Mesothelial cell of epicardium (in vitro differentiated cells): Measurements from ENCODE around the gene OR52N2. TPM values are rescaled to one million over a fixed set of nuclear protein-coding genes. Genes with fewer than 3 reads are reported as not detected.

ENCODE experiments used
- DNase-seq, 2 experiments: peaks; one replicate each; pipeline ENCODE4 v3.0.0; 2021; ENCODE audit warnings: low spot score in 2 of 2; ENCODE audit not compliant: unreplicated experiment in 2 of 2
- H3K27ac Mint-ChIP-seq: 2 replicates; pipeline ENCODE4 v1.8.0; 2021; ENCODE audit warnings: mixed read lengths
- H3K27me3 Mint-ChIP-seq: 2 replicates; pipeline ENCODE4 v1.8.0; 2021; ENCODE audit warnings: low read depth, mixed read lengths
- H3K36me3 Mint-ChIP-seq: 2 replicates; pipeline ENCODE4 v1.8.0; 2021; ENCODE audit warnings: mixed read lengths
- H3K4me1 Mint-ChIP-seq: 2 replicates; pipeline ENCODE4 v1.8.0; 2021; ENCODE audit warnings: mixed read lengths
- H3K4me3 Mint-ChIP-seq: 2 replicates; pipeline ENCODE4 v1.8.0; 2021; ENCODE audit warnings: mild to moderate bottlenecking, moderate library complexity, mixed read lengths
- H3K9me3 Mint-ChIP-seq: 2 replicates; pipeline ENCODE4 v1.8.0; 2021; ENCODE audit warnings: mixed read lengths
- CTCF ChIP-seq: fragments of 200-600 bp; sonication (generic); IDR thresholded peaks from one replicate; pipeline ENCODE4 v1.5.0; 2021; ENCODE audit warnings: antibody characterized with exemption; ENCODE audit not compliant: unreplicated experiment
- total RNA-seq: library from RNA; stranded (reverse); gene quantifications from 3 replicates; pipeline ENCODE4 v1.2.1, GENCODE V29; 2021

The OR52N2 gene
- total RNA-seq, 1 donor from 2014 or later = not detected

GRCh38 chr11:5846701-5847100 is 38.0 kb downstream of the OR52N2 start:
- no peaks in the 10 kb centered on the region for H3K4me1 Mint-ChIP-seq
- no peaks in the 10 kb centered on the region for H3K36me3 Mint-ChIP-seq
- no peak for DNase-seq
- no peak overlapping the region for H3K4me3 Mint-ChIP-seq
- no peaks in the 10 kb centered on the region for H3K27me3 Mint-ChIP-seq
- no peak for TF ChIP-seq CTCF
- no peak overlapping the region for H3K27ac Mint-ChIP-seq
- peaks cover 1% of the 10 kb centered on the region for H3K9me3 Mint-ChIP-seq

GRCh38 chr11:5847711-5848110 is 39.0 kb downstream of the OR52N2 start:
- no peaks in the 10 kb centered on the region for H3K27me3 Mint-ChIP-seq
- no peaks in the 10 kb centered on the region for H3K36me3 Mint-ChIP-seq
- no peaks in the 10 kb centered on the region for H3K4me1 Mint-ChIP-seq
- H3K9me3 Mint-ChIP-seq = peaks cover 10% of the 10 kb centered on the region
- H3K4me3 Mint-ChIP-seq = no peak overlapping the region
- TF ChIP-seq CTCF = no peak
- no peak overlapping the region for H3K27ac Mint-ChIP-seq
- no peak for DNase-seq

- Mint-ChIP-seq H3K36me3 (no peaks in the 10 kb centered on the region), H3K4me1 (no peaks in the 10 kb centered on the region), H3K4me3 (no peak overlapping the region), H3K27ac (no peak overlapping the region), H3K27me3 (no peaks in the 10 kb centered on the region), H3K9me3 (peaks cover 21% of the 10 kb centered on the region)
- DNase-seq = no peak
- no peak for TF ChIP-seq CTCF
Observed at GRCh38 chr11:5851002-5851401, 42.3 kb downstream of the OR52N2 start.

- no peaks in the 10 kb centered on the region for H3K4me1 Mint-ChIP-seq
- DNase-seq = no peak
- no peak within 1 kb of the TSS for H3K27ac Mint-ChIP-seq
- H3K4me3 Mint-ChIP-seq = no peak within 1 kb of the TSS
- no peak for TF ChIP-seq CTCF
- no peaks in the 10 kb centered on the region for H3K36me3 Mint-ChIP-seq
- H3K9me3 Mint-ChIP-seq = peaks cover 12% of the 10 kb centered on the region
- H3K27me3 Mint-ChIP-seq = peaks cover 19% of the 10 kb centered on the region
Observed at GRCh38 chr11:5857590-5857989, 48.9 kb downstream of the OR52N2 start, which contains the start of gene OR52E8. TSS of gene OR52E8 (minus strand) at chr11:5857690. CDS start at chr11:5857690, 0 bp downstream.

GRCh38 chr11:5865826-5866225 is 57.1 kb downstream of the OR52N2 start:
- no peaks in the 10 kb centered on the region for H3K4me1 Mint-ChIP-seq
- no peak overlapping the region for H3K4me3 Mint-ChIP-seq
- H3K27ac Mint-ChIP-seq = no peak overlapping the region
- no peak for DNase-seq
- peaks cover 16% of the 10 kb centered on the region for H3K9me3 Mint-ChIP-seq
- no peak for TF ChIP-seq CTCF
- H3K36me3 Mint-ChIP-seq = no peaks in the 10 kb centered on the region
- H3K27me3 Mint-ChIP-seq = peaks cover 10% of the 10 kb centered on the region

Other genes with a start within 250 kb of the OR52N2 start
- not detected in 3 replicates for gene OR52B6, start 228.0 kb upstream of the OR52N2 start, total RNA-seq
- gene TRIM6, start 212.3 kb upstream of the OR52N2 start, total RNA-seq = 13.4 to 14.6 TPM (median 14.0 TPM) in 3 replicates
- 5.0 to 7.1 TPM (median 5.1 TPM) in 3 replicates for gene TRIM34, start 183.9 kb upstream of the OR52N2 start, total RNA-seq
- 67.0 to 74.0 TPM (median 68.5 TPM) in 3 replicates for gene TRIM5, start 123.8 kb upstream of the OR52N2 start, total RNA-seq
- gene TRIM22, start 119.1 kb upstream of the OR52N2 start, total RNA-seq = 45.8 to 52.1 TPM (median 50.9 TPM) in 3 replicates
- 0.11 TPM in 1 of 3 replicates, not detected in the others for gene OR56B1, start 72.5 kb upstream of the OR52N2 start, total RNA-seq
- 0.18 TPM in 1 of 3 replicates, not detected in the others for gene OR52N4, start 54.7 kb upstream of the OR52N2 start, total RNA-seq
- not detected in 3 replicates for gene OR52N5, start 25.6 kb upstream of the OR52N2 start, total RNA-seq
- not detected in 3 replicates for gene OR52N1, start 17.7 kb upstream of the OR52N2 start, total RNA-seq
- not detected in 3 replicates for gene OR52E6, start 33.0 kb downstream of the OR52N2 start, total RNA-seq
- gene OR52E8, start 48.8 kb downstream of the OR52N2 start, total RNA-seq = not detected in 3 replicates
- not detected in 3 replicates for gene OR52E4, start 71.7 kb downstream of the OR52N2 start, total RNA-seq
- not detected in 3 replicates for gene OR52E5, start 84.3 kb downstream of the OR52N2 start, total RNA-seq
- not detected in 3 replicates for gene OR56A3, start 133.3 kb downstream of the OR52N2 start, total RNA-seq
- 0.31 TPM in 1 of 3 replicates, not detected in the others for gene OR56A5, start 159.6 kb downstream of the OR52N2 start, total RNA-seq
- gene OR52L1, start 178.1 kb downstream of the OR52N2 start, total RNA-seq = not detected in 3 replicates
- gene OR56A4, start 198.0 kb downstream of the OR52N2 start, total RNA-seq = 0.09 to 0.11 TPM (median 0.11 TPM) in 3 replicates
- 0.09 to 0.20 TPM (median 0.13 TPM) in 3 replicates for gene OR56A1, start 221.8 kb downstream of the OR52N2 start, total RNA-seq